Measurements from ENCODE around the gene PCDHA8.
"Not testable (repeated sequence)": the region's sequence is repeated elsewhere in the genome, so short reads cannot be mapped to it uniquely, and the experiment has no call there.

Gene PCDHA8

DNA sequence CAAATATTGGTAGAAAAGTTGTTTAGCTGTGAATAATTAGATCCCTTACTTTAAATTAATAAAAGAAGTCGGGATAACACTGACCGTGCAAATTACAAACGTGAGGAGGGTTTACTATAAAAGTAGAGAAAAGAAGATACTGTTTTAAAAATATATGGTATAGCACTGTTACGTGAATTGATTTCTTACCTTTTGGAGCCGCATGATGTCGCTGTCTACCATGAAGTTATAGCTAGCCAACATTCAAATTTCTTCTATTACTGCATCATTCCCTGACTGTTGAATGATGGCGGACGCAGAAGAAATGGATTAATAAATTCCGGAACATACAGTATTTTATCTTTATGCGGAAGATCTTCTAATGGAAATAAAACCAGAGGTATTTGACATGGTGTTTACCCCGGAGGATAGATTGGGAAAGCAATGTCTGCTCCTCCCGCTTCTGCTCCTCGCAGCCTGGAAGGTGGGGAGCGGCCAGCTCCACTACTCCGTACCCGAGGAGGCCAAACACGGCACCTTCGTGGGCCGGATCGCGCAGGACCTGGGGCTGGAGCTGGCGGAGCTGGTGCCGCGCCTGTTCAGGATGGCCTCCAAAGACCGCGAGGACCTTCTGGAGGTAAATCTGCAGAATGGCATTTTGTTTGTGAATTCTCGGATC is 13.2 kb upstream of the PCDHA8 start, which contains the start of gene PCDHA6:
Gene PCDHA6 (plus strand): TSS at position 257 of the 658 bp plus-strand sequence. CDS start 132 bp downstream, at position 389.
- no peak for DNase-seq (ENCODE audit: low spot score)

DNA sequence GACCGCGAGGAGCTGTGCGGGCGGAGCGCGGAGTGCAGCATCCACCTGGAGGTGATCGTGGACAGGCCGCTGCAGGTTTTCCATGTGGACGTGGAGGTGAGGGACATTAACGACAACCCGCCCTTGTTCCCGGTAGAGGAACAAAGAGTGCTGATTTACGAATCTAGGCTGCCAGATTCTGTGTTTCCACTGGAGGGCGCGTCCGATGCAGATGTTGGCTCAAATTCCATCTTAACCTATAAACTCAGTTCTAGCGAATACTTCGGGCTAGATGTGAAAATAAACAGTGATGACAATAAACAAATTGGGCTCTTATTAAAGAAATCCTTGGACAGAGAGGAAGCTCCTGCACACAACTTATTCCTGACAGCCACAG is 12.6 kb upstream of the PCDHA8 start:
- DNase-seq (ENCODE audit: low spot score): no peak

- DNase-seq (ENCODE audit: low spot score): not testable (repeated sequence)
These were observed 11.2 kb upstream of the PCDHA8 start for GRCh38 chr5:140829511-140830501.

GRCh38 chr5:140833993-140834392 is 7.0 kb upstream of the PCDHA8 start, which contains the start of gene PCDHA7:
Gene PCDHA7 (plus strand): TSS chr5:140834269. CDS start chr5:140834384, 115 bp downstream.
- no peak for DNase-seq (ENCODE audit: low spot score)

- DNase-seq (ENCODE audit: low spot score): not testable (repeated sequence)
These were observed 6.5 kb upstream of the PCDHA8 start for GRCh38 chr5:140834439-140835008.

DNA sequence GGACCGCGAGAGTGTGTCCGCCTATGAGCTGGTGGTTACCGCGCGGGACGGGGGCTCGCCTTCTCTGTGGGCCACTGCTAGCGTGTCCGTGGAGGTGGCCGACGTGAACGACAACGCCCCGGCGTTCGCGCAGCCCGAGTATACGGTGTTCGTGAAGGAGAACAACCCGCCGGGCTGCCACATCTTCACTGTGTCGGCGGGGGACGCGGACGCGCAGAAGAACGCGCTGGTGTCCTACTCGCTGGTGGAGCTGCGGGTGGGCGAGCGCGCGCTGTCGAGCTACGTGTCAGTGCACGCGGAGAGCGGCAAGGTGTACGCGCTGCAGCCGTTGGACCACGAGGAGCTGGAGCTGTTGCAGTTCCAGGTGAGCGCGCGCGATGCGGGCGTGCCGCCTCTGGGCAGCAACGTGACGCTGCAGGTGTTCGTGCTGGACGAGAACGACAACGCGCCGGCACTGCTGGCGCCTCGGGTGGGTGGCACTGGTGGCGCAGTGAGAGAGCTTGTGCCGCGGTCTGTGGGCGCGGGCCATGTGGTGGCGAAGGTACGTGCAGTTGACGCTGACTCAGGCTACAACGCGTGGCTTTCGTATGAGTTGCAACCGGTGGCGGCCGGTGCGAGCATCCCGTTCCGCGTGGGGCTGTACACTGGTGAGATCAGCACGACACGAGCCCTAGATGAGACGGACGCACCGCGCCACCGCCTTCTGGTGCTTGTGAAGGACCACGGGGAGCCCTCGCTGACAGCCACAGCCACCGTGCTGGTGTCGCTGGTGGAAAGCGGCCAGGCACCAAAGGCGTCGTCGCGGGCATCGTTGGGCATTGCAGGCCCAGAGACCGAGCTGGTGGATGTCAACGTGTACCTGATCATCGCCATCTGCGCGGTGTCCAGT is 5.1 kb upstream of the PCDHA8 start:
- no peak for DNase-seq (ENCODE audit: low spot score)

GRCh38 chr5:140842798-140843733 is 2.1 kb downstream of the PCDHA8 start:
- DNase-seq (ENCODE audit: low spot score): no peak

DNA sequence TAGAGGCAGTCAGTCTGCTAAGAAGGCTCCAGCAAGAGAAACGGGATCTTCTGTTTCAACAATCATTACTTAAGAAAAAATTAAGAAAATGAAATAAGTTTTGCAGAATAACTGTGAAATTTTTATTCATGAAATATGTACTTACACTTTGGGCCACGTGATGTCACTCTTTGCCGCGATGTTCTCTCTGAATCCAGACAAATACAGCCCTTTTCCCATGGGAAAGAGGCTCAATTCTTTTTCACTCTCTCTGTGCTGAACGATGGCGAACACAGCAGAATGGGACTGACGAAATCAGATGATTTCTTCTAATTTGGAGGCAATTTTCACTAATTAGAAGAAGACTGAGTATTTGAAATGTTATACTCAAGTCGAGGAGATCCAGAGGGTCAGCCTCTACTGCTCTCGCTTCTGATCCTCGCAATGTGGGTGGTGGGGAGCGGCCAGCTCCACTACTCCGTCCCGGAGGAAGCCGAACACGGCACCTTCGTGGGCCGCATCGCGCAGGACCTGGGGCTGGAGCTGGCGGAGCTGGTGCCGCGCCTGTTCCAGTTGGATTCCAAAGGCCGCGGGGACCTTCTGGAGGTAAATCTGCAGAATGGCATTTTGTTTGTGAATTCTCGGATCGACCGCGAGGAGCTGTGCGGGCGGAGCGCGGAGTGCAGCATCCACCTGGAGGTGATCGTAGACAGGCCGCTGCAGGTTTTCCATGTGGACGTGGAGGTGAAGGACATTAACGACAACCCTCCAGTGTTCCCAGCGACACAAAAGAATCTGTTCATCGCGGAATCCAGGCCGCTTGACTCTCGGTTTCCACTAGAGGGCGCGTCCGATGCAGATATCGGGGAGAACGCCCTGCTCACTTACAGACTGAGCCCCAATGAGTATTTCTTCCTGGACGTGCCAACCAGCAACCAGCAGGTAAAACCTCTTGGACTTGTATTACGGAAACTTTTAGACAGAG is 7.4 kb downstream of the PCDHA8 start, which contains the start of gene PCDHA9:
Gene PCDHA9 (plus strand): TSS at position 244 of the 964 bp plus-strand sequence. CDS start 114 bp downstream, at position 358.
- not testable (repeated sequence) for DNase-seq (ENCODE audit: low spot score)

GRCh38 chr5:140849831-140850634 is 9.0 kb downstream of the PCDHA8 start:
- not testable (repeated sequence) for DNase-seq (ENCODE audit: low spot score)

DNA sequence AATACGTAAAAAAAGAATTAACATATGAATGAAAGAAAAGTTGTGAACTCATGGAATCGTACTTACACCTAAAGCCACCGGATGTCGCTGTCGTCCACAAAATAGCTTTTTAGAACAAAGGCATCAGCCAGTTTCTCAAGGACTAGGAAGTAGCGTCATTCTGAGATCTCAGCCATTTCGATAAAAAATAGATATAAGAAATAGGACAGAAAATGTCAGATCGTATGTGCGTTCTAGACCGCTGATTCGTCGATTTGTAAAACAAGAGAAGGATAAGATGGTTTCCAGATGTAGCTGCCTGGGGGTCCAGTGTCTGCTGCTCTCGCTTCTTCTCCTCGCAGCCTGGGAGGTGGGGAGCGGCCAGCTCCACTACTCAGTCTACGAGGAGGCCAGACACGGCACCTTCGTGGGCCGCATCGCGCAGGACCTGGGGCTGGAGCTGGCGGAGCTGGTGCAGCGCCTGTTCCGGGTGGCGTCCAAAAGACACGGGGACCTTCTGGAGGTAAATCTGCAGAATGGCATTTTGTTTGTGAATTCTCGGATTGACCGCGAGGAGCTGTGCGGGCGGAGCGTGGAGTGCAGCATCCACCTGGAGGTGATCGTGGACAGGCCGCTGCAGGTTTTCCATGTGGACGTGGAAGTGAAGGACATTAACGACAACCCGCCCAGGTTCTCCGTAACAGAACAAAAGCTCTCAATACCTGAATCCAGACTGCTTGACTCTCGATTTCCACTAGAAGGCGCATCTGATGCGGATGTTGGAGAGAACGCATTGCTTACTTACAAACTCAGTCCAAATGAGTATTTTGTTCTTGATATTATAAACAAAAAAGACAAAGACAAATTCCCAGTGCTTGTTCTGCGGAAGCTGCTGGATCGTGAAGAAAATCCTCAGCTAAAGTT is 15.0 kb downstream of the PCDHA8 start, which contains the start of gene PCDHA10:
Gene PCDHA10 (plus strand): TSS at position 126 of the 903 bp plus-strand sequence. CDS start 152 bp downstream, at position 278.
- no peak for DNase-seq (ENCODE audit: low spot score)

DNA sequence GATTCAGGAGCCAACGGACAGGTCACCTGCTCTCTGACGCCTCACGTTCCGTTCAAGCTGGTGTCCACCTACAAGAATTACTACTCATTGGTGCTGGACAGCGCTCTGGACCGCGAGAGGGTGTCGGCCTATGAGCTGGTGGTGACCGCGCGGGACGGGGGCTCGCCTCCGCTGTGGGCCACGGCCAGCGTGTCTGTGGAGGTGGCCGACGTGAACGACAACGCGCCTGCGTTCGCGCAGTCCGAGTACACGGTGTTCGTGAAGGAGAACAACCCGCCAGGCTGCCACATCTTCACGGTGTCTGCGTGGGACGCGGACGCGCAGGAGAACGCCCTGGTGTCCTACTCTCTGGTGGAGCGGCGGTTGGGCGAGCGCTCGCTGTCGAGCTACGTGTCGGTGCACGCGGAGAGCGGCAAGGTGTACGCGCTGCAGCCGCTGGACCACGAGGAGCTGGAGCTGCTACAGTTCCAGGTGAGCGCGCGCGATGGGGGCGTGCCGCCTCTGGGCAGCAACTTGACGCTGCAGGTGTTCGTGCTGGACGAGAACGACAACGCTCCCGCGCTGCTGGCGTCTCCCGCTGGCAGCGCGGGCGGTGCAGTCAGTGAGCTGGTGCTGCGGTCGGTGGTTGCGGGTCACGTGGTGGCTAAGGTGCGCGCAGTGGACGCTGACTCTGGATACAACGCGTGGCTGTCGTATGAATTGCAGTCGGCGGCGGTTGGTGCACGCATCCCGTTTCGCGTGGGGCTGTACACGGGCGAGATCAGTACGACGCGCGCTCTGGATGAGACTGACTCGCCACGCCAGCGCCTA is 16.4 kb downstream of the PCDHA8 start:
- no peak for DNase-seq (ENCODE audit: low spot score)

- DNase-seq (ENCODE audit: low spot score): no peak
These were observed 16.9 kb downstream of the PCDHA8 start for GRCh38 chr5:140857987-140858240.

- no peak for DNase-seq (ENCODE audit: low spot score)
These were observed 21.7 kb downstream of the PCDHA8 start for GRCh38 chr5:140862441-140863295.

DNA sequence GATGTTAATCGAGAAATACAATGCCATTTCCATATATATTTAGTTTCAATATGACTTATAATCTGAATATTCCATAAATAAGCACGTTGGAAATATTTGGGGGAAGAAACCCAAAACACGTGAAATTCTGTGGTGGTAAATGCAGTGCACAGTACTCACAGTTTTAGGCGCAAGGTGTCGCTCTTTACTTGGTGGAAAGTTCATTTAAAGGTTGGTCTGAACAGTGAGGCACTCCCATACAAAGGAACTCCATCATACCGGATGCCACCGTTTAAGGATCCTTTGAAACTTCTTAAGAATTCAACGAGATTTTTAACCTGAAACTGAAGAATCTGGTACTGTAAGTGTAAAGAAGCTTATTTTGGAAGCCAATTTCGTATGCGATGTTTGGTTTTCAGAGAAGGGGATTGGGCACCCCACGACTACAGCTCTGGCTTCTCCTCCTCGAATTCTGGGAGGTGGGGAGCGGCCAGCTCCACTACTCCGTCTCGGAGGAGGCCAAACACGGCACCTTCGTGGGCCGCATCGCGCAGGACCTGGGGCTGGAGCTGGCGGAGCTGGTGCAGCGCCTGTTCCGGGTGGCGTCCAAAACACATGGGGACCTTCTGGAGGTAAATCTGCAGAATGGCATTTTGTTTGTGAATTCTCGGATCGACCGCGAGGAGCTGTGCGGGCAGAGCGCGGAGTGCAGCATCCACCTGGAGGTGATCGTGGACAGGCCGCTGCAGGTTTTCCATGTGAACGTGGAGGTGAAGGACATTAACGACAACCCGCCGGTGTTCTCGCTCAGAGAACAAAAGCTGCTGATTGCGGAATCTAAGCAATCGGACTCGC is 28.0 kb downstream of the PCDHA8 start, which contains the start of gene PCDHA11:
Gene PCDHA11 (plus strand): TSS at position 237 of the 834 bp plus-strand sequence. CDS start 147 bp downstream, at position 384.
- DNase-seq (ENCODE audit: low spot score): peak; percentile 82

Data from SK-N-DZ (cell line).